ENCODE results near the gene STARD3NL. TPM values are rescaled to one million over a fixed set of nuclear protein-coding genes. Genes with fewer than 3 reads are reported as not detected.

The STARD3NL gene
- total RNA-seq, 2 donors from 2014 or later, result 10.9 to 19.7 TPM

DNA sequence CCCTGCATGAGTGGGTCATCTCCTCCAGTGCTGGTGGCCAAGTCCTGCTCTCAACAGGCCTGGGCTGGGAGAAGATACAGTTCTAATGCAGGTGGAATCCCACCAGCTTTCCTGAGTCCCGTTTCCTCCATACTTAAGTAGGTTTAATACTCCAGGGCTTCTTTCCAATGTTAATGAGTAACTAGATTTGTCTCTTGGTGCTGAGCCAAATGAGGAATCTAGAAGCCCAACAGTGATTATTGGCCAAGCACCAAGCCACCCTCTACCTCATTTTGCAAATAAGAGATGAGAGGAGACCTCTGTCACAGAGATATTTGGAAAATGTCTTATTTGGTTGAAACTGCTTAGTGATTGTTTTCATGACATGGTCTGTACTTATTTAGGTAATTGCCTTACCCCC lies 37.1 kb downstream of the STARD3NL start:
- DNase-seq, result peak; percentile 29 to 56 (median 47)
- WGBS, 2 donors, result 7 to 9% methylated on average over 1 of the region's 1 CpG
- intact Hi-C loops (cut with DNase I), result no loop called here
- peaks cover 0 to 2% of the 10 kb centered on the region in 2 donors for H3K36me3 ChIP-seq (replicated peaks in 1 of 2; ENCODE audit: insufficient read depth in 1 of 2, low read depth in 2 of 2)
- H3K27ac ChIP-seq, result peak overlapping the region in 3 of 4 donors; percentile 57 to 65 (median 60)
- no peaks in the 10 kb centered on the region for H3K27me3 ChIP-seq
- peaks cover 23% of the 10 kb centered on the region for H3K4me1 ChIP-seq
- peak; percentile 69 for ATAC-seq
- H3K4me3 ChIP-seq, result no peak overlapping the region
- TF ChIP-seq CTCF (IDR thresholded peaks at IDR 0.05) (no peak), POLR2A (IDR thresholded peaks at IDR 0.05) (no peak)
- no peaks in the 10 kb centered on the region for H3K9me3 ChIP-seq

GRCh38 chr7:38215735-38216670 lies 38.0 kb downstream of the STARD3NL start:
- no peaks in the 10 kb centered on the region for H3K9me3 ChIP-seq
- intact Hi-C loops (cut with DNase I), result no loop called here
- 15 to 19% methylated on average over 5 of the region's 5 CpGs for WGBS, 2 donors
- no peaks in the 10 kb centered on the region for H3K27me3 ChIP-seq
- DNase-seq, result peak; percentile 79 to 88 (median 84)
- ATAC-seq, result peak; percentile 90
- peak; percentile 80 to 94 (median 85) for TF ChIP-seq CTCF (IDR thresholded peaks at IDR 0.05)
- TF ChIP-seq POLR2A (IDR thresholded peaks at IDR 0.05), result peak in 1 of 3 donors; percentile 23
- H3K27ac ChIP-seq, result peak overlapping the region; percentile 8 to 65 (median 58)
- H3K36me3 ChIP-seq (replicated peaks in 1 of 2; ENCODE audit: insufficient read depth in 1 of 2, low read depth in 2 of 2), result peaks cover 0 to 2% of the 10 kb centered on the region in 2 donors
- no peak overlapping the region for H3K4me3 ChIP-seq
- peaks cover 23% of the 10 kb centered on the region for H3K4me1 ChIP-seq

- intact Hi-C loops (cut with DNase I), result no loop called here
Measured at GRCh38 chr7:38217672-38218071, 39.6 kb downstream of the STARD3NL start.

DNA sequence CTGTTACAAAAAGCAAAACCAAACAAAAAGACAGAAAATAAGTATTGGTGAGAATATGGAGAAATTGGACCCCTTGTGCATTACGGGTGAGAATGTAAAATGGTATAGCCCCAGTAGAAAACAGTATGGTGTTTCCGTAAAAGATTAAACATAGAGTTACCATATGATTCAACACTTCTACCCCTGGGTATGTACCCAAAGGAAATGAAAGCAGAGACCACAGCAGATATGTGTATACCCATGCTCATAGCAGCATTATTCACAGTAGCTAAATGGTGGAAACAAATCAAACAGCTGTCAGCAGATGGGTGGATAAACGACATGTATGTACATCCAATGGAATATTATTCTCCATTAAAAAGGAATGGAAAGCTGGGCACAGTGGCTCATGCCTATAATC lies 42.4 kb downstream of the STARD3NL start:
- Histone ChIP-seq H3K4me1 (peaks cover 12% of the 10 kb centered on the region), H3K27me3 (no peaks in the 10 kb centered on the region), H3K36me3 (replicated peaks in 1 of 2; ENCODE audit: insufficient read depth in 1 of 2, low read depth in 2 of 2) (peaks cover 0 to 2% of the 10 kb centered on the region in 2 donors), H3K9me3 (no peaks in the 10 kb centered on the region), H3K27ac (no peak overlapping the region), H3K4me3 (no peak overlapping the region)
- intact Hi-C loops (cut with DNase I), result loop anchor here (5.0 kb wide), 1 partner anchor 113 kb away; no protein-coding TSS in a partner anchor
- ATAC-seq (no peak), DNase-seq (no peak)
- no peak for TF ChIP-seq CTCF (IDR thresholded peaks at IDR 0.05)
- no peak for TF ChIP-seq POLR2A (IDR thresholded peaks at IDR 0.05)
- 75 to 79% methylated on average over 3 of the region's 3 CpGs for WGBS, 2 donors

More at GRCh38 chr7:38217672-38218071, 39.6 kb downstream of the STARD3NL start:
- Histone ChIP-seq H3K4me1 (peaks cover 23% of the 10 kb centered on the region), H3K27ac (no peak overlapping the region), H3K36me3 (replicated peaks in 1 of 2; ENCODE audit: insufficient read depth in 1 of 2, low read depth in 2 of 2) (peaks cover 0 to 2% of the 10 kb centered on the region in 2 donors), H3K27me3 (no peaks in the 10 kb centered on the region), H3K9me3 (no peaks in the 10 kb centered on the region), H3K4me3 (no peak overlapping the region)
- ATAC-seq (no peak), DNase-seq (no peak)
- 86 to 91% methylated on average over 2 of the region's 2 CpGs for WGBS, 2 donors
- TF ChIP-seq CTCF (IDR thresholded peaks at IDR 0.05), result no peak
- no peak for TF ChIP-seq POLR2A (IDR thresholded peaks at IDR 0.05)

Measured in body of pancreas (tissue), 4 donors.